Thyroid gland (tissue), 4 donors: ENCODE measurements around the gene LILRA2. TPM values are rescaled to one million over a fixed set of nuclear protein-coding genes. Genes with fewer than 3 reads are reported as not detected.

Source experiments
- DNase-seq, 2 donors: peaks; one replicate each; pipeline ENCODE4 v3.0.0-alpha.2; 2019
- H3K27ac ChIP-seq, 3 donors: fragments of 200-600 bp; sonication (generic); 1 replicate in 2 of 3; 2 replicates in 1 of 3; pipeline ENCODE4 v1.5.1; 2016 to 2019; ENCODE audit warnings: mild to moderate bottlenecking in 1 of 3, moderate library complexity in 1 of 3
- H3K27me3 ChIP-seq: fragments of 200-600 bp; sonication (generic); one replicate; pipeline ENCODE4 v1.5.1; 2019
- H3K36me3 ChIP-seq, 2 donors: fragments of 200-600 bp; sonication (generic); one replicate each; pipeline ENCODE4 v1.5.1; 2016 to 2019
- H3K4me1 ChIP-seq, 2 donors: fragments of 200-600 bp; sonication (generic); one replicate each; pipeline ENCODE4 v1.5.1; 2017 to 2019
- H3K4me3 ChIP-seq, 3 donors: fragments of 200-600 bp; sonication (generic); replicated peaks in 1 of 3; 1 replicate in 2 of 3; 2 replicates in 1 of 3; pipeline ENCODE4 v1.5.1; 2016; ENCODE audit warnings: mild to moderate bottlenecking in 1 of 3
- H3K9me3 ChIP-seq: fragments of 200-600 bp; sonication (generic); one replicate; pipeline ENCODE4 v1.5.1; 2017
- CTCF ChIP-seq, 6 experiments: fragments of 200-600 bp in 3 of 6; fragments of 450-650 bp in 3 of 6; sonication (generic) in 3 of 6; IDR thresholded peaks; one replicate each; pipeline ENCODE4 v1.5.1; 2016 to 2019; ENCODE audit warnings: antibody characterized with exemption in 6 of 6, mild to moderate bottlenecking in 2 of 6, inconsistent platforms in 1 of 6, moderate library complexity in 1 of 6
- POLR2A ChIP-seq, 2 donors: fragments of 450-650 bp; IDR thresholded peaks; one replicate each; pipeline ENCODE4 v1.6.1; 2017; ENCODE audit warnings: antibody characterized with exemption in 2 of 2, mild to moderate bottlenecking in 2 of 2, moderate library complexity in 1 of 2
- WGBS, 2 donors: methylation state at CpG; one replicate each; pipeline ENCODE4 v1.1.5; 2017; 5-methylcytosine and 5-hydroxymethylcytosine counted together
- intact Hi-C: fragments of 100-400 bp; cut with DNase I; formaldehyde crosslinking; loops from one replicate; pipeline ENCODE4 v1.15.1; 2023
- total RNA-seq, 4 donors: library from RNA; depleted of rRNA; stranded (reverse); fragments of >200 nt; gene quantifications; one replicate each; pipeline ENCODE4 v1.2.3, GENCODE V29; 2016

LILRA2 gene
- total RNA-seq, 4 donors from 2014 or later, result 0.24 to 1.4 (median 0.83) TPM

GRCh38 chr19:54606230-54606629 is 32.6 kb downstream of the LILRA2 start:
- Histone ChIP-seq H3K27me3 (no peaks in the 10 kb centered on the region), H3K27ac (no peak overlapping the region), H3K4me3 (no peak overlapping the region), H3K36me3 (no peaks in the 10 kb centered on the region), H3K9me3 (no peaks in the 10 kb centered on the region), H3K4me1 (no peaks in the 10 kb centered on the region)
- 53 to 58% methylated on average over 3 to 4 of the region's 4 CpGs for WGBS, 2 donors
- intact Hi-C loops, result no loop called here
- TF ChIP-seq CTCF (IDR thresholded peaks at IDR 0.05) (no peak), POLR2A (IDR thresholded peaks at IDR 0.05) (no peak)
- no peak for DNase-seq

GRCh38 chr19:54606891-54607784 is 33.5 kb downstream of the LILRA2 start:
- no peaks in the 10 kb centered on the region for H3K4me1 ChIP-seq
- no peaks in the 10 kb centered on the region for H3K9me3 ChIP-seq
- H3K27me3 ChIP-seq, result no peaks in the 10 kb centered on the region
- no peak overlapping the region for H3K4me3 ChIP-seq
- H3K27ac ChIP-seq, result no peak overlapping the region
- TF ChIP-seq POLR2A (IDR thresholded peaks at IDR 0.05) (no peak), CTCF (IDR thresholded peaks at IDR 0.05) (no peak)
- DNase-seq, result no peak
- 78 to 82% methylated on average over 16 of the region's 16 CpGs for WGBS, 2 donors
- intact Hi-C loops, result no loop called here
- no peaks in the 10 kb centered on the region for H3K36me3 ChIP-seq

- H3K27ac ChIP-seq, result no peak overlapping the region
- WGBS, 2 donors, result 65 to 79% methylated on average over 4 to 5 of the region's 5 CpGs
- no peak for TF ChIP-seq POLR2A (IDR thresholded peaks at IDR 0.05)
- TF ChIP-seq CTCF (IDR thresholded peaks at IDR 0.05), result no peak
- H3K36me3 ChIP-seq, result no peaks in the 10 kb centered on the region
- H3K9me3 ChIP-seq, result no peaks in the 10 kb centered on the region
- H3K27me3 ChIP-seq, result no peaks in the 10 kb centered on the region
- no peak overlapping the region for H3K4me3 ChIP-seq
- intact Hi-C loops, result no loop called here
- H3K4me1 ChIP-seq, result no peaks in the 10 kb centered on the region
- DNase-seq, result no peak
Observed at GRCh38 chr19:54607785-54608150, 34.2 kb downstream of the LILRA2 start.

GRCh38 chr19:54608205-54608604 is 34.6 kb downstream of the LILRA2 start:
- intact Hi-C loops, result no loop called here
- 78 to 86% methylated on average over 6 to 7 of the region's 7 CpGs for WGBS, 2 donors
- no peak for DNase-seq
- H3K36me3 ChIP-seq, result no peaks in the 10 kb centered on the region
- no peak overlapping the region for H3K4me3 ChIP-seq
- no peak overlapping the region for H3K27ac ChIP-seq
- no peaks in the 10 kb centered on the region for H3K27me3 ChIP-seq
- no peaks in the 10 kb centered on the region for H3K9me3 ChIP-seq
- no peaks in the 10 kb centered on the region for H3K4me1 ChIP-seq
- TF ChIP-seq POLR2A (IDR thresholded peaks at IDR 0.05) (no peak), CTCF (IDR thresholded peaks at IDR 0.05) (no peak)

- Histone ChIP-seq H3K4me3 (no peak overlapping the region), H3K9me3 (no peaks in the 10 kb centered on the region), H3K36me3 (no peaks in the 10 kb centered on the region), H3K27me3 (no peaks in the 10 kb centered on the region), H3K27ac (no peak overlapping the region), H3K4me1 (no peaks in the 10 kb centered on the region)
- DNase-seq, result no peak
- TF ChIP-seq POLR2A (IDR thresholded peaks at IDR 0.05), result no peak
- TF ChIP-seq CTCF (IDR thresholded peaks at IDR 0.05), result no peak
- WGBS, 2 donors, result 90 to 92% methylated on average over 8 to 14 of the region's 15 CpGs
- intact Hi-C loops, result no loop called here
Observed at GRCh38 chr19:54608792-54609191, 35.2 kb downstream of the LILRA2 start.
